Astrocyte of the hippocampus (primary cell): Measurements from ENCODE around the gene CCDC66.

Source experiments
- DNase-seq: peaks from one replicate; pipeline ENCODE4 v3.0.0; 2011; ENCODE audit warnings: low read depth, low spot score

CCDC66 gene

DNA sequence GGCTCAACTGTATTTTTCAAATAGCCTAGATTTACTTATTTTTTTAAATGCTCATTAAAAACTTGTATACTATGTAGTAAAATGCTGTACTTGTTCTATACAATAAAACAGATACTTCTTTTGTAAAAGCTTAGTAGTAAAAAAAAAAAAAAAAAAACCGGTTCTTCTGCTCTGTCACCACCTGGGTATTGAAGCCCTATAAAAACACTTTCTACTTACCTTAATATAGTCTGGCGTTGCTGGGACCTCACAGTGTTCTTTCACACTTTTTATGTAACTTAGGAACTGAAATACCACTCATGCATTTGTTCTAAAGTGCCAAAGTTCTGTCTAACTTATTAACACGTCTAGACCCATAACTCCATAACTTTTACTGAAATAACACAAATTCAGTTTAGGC is 64.7 kb downstream of the CCDC66 start:
- DNase-seq: no peak

DNA sequence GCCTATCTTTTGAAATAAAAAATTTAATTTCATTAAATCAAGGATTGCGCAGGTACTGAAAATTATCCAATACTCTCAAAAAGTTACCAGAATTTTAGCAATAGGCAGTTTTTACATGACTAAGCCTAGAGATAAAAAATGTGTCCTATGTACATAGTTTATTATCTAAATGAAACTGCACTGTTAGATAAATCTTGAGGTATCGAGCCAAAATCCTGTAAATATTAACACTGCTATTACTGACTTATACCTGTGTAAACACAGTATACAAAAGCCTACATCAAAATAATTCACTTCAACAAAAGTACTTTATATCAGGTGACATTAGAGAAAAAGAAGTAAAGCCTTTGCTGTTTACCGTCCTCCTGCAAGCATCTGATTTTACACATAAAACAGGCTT is 65.4 kb downstream of the CCDC66 start:
- no peak for DNase-seq

DNA sequence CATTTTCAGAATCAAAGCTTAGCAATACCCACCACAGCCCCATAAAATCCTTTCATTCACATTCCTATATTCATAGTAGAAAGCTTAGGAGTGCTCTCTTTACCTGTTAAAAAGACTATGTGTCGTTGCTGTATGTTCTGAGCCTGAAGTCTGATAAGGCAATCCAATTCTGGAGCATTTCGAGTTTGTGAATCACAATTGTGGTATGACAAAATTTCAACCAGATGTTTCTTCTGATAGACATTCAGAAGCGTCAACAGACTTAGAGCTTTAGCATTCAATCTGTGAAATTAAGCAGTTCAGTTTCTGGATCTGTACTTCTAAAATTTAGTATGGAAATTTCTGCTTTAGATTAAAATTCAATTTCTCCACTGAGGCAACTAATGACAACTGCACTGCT is 67.8 kb downstream of the CCDC66 start:
- DNase-seq: peak; percentile 19

DNA sequence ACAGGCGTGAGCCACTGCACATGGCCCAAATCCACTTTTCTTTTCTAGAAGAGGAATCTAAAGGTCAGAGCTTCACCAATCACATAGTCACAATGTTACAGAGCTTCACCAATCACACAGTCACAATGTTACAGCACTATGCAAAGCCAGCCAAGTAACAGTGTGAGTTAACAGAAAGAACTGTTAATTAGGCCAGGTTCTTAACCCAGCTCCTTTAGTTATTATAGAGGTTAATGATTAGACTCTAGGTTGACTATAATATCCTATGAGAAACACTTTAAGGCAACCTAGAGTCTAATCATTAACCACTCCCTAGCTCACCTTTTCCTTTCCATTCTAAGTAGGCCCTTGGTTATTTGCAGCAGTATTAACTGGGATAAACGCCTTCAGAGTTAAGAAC is 72.1 kb downstream of the CCDC66 start:
- DNase-seq: no peak

DNA sequence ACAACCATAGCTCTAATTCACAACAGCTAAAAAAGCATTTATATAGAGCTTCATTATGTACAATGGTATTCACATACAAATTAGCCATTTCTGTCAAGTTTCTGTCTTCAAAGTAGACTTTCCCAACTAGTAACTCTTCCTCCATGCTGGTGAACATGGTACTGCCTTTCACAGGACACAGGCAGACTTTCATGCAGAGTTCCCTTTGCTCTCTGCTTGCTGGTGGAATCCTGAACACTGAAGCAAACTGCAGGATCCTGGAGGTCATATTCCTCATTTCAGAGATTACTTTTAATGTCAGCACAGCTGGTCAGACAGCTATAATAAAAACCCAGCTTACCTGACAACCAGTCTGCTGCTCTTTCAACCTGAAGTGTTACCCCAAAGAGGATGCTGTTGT is 72.5 kb downstream of the CCDC66 start:
- DNase-seq: no peak

DNA sequence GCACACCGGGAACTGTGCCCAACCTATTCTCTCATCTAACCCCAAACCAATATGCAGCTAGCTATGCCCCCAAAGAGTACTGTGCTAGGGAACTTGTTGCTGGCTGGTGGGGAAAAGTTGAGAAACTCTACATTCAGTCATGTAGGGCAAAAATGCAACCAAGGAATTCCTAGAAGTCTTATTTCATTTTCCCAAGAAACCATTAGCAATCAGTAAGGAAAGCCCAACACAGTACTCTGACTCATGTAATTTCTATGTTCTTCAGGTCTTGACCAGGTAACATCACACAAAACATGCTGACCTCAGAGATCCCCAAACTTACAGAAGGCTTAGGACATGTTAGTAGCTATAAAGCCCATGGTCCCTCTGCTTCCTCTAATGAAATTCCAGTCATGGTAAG is 74.0 kb downstream of the CCDC66 start:
- DNase-seq: no peak

DNA sequence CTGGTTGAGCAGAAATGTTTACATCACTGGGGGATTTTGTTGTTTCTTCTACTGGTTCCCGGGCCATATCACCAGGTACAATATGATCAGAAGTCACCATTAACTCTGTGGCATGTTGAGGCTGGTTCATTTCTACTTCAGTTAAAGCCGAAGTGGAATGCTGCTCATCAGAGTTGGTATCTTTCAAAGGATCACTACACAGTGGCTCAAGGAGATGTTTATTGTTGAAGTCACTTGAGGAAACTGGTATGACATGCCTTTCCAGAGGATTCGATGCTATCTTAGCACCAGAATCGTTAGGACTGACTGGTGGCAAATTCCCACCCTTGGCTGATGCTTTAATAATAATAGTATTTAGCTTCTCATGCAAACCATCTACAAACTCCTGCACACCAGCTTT is 76.2 kb downstream of the CCDC66 start:
- DNase-seq: no peak

DNA sequence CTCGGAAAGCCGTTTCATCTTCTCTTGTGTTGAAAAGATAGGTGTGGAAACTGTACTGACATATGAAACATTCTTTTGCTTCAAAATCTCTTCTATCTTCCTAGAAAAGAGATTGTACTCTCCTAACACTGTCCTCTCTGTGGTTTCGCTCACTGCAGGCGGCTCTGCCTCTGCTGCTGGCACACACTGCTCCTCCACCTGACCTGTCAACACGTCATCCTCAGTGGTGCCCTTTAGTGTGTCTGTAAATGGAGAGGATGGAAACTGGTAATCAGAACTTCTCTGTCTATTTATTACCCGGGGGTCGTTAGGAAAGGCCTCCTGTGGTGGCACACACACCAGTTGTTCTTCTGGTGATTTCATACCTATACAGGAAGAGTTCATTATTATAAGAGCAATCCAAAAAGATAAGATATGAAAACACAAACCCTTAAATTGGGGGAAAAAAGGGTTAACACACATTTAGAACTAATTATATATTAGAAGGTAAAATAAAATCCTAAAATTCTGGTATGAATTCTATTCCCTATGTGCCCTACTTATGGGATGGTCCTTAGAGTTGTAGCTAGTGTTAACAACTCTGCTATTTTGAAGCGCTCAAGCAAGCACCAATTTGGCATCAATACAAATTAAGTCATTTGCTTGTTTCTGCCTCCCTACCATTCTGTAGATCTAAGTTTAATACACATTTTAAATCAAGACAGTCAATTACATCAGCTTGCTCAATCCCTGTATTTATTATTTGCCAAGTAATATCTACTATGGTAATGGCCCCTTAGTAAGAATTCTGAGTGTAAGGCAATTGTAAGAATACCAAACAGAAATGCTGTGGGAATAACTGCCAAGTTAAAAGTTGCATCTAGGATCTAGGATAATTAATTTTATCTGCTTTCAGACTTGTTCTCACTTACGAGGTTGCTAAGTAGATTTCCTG is 76.9 kb downstream of the CCDC66 start:
- DNase-seq: no peak

DNA sequence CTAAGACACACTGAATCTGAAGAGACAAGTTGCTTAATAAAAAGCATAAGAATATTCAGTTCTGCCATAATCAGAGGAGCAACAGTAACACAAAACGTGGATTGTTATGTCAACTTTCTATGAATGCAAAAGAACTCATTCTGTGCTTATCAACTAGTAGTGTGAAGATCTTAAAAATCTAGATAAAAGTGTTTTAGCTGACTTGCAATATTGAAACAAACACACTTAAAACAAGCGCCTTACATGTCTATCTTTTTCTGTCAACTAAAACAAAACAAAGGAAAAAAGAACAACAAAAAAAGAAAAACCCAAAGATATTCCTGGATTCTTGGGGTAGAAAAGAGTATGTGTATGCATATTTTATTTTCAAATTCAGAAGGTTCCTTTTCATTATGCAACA is 88.4 kb downstream of the CCDC66 start:
- no peak for DNase-seq

DNA sequence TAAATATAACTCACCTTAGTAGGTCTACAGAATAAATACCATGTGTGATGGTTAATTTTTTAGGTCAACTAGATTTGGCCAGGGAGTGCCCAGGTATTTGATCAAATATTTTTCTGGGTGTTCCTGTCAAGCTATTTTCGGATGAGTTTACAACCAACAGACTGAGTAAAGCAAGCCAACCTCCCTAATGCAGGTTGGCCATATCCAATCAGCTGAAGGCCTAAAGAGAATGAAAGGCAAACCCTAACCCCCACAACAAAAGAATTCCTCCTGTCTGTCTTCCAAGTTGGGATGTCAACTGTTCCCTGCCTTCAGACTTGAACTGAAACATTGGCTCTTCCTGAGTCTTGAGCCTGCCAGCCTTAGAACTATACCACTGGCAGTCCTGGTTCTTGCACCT is 97.5 kb downstream of the CCDC66 start:
- DNase-seq: no peak

DNA sequence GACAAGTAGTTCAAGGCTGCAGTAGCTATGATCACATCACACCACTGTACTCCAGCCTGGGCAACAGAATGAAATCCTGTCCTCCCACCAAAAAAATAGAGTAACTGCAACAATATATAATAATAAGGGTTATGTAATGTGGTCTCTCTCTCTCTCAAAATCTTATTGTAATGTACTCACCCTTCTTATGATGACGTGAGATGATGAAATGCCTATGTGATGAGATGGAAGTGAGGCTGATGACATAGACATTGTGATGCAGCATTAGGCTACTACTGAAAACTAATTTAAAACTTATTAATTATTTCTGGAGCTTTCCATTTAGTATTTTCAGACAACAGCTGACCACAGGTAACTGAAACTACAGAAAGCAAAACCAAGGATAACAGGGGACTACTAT is 98.7 kb downstream of the CCDC66 start:
- no peak for DNase-seq

DNA sequence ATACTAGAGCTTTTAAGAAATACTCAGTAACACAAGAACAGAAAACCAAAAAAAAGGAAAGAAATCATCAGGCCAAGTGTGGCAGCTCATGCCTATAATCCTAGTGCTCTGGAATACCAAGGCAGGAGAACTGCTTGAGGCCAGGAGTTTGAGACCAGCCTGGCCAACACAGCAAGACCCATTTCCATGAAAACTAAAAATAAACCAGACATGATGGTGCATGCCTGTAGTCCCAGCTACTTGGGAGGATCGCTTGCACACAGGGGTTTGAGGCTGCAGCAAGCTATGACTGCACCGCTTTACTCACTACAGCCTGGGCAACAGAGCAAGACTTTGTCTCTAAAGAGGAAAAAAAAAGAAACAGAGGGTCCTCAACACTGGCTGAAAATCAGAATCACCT is 107.8 kb downstream of the CCDC66 start:
- DNase-seq: no peak

DNA sequence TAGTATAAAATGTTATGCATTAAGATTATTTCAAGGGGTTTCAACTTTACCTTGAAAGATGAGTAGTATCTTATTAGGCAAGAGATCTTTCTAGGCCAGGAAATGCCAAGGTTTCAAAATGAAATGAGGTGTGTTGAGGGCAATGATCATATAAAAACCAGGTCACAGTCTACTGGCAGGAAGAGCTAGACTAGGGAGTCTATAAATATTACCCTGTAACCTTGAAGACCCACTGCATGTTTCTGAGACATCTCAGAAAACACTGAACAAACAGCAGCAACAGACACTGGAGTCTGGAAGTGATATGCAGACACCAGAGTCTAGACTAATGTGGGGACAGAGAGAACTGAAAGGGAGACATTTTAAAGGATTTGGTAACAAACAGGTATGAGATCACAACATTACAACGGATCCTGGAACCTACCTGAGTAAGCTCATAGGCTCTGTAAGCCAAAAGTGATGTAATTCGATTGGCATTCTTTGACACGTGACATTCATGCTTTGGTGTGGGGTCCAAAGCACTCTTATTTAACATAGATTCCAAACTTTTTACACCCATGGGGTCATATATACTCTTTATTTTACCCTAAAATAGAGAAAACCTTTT is 111.1 kb downstream of the CCDC66 start:
- peak; percentile 4 for DNase-seq
